Astrocyte (in vitro differentiated cells and primary cell): ENCODE measurements around the gene NRROS. TPM values are rescaled to one million over a fixed set of nuclear protein-coding genes. Genes with fewer than 3 reads are reported as not detected.

Source experiments
- DNase-seq: peaks from one replicate; pipeline ENCODE4 v3.0.0-alpha.2; 2010; ENCODE audit warnings: low read depth
- FAIRE-seq: peaks from 2 replicates; lab custom pipeline; 2011; peaks lifted over from hg19 to GRCh38; lab: Jason Lieb, UNC
- H2AFZ ChIP-seq: 2 replicates; pipeline ENCODE4 v1.6.0; 2012; ENCODE audit warnings: low read depth, low read length, inconsistent platforms
- H3K27ac ChIP-seq: 2 replicates; pipeline ENCODE4 v1.5.1; 2011; ENCODE audit warnings: low read depth, low read length, inconsistent platforms
- H3K27me3 ChIP-seq: 2 replicates; pipeline ENCODE4 v1.6.0; 2011; ENCODE audit warnings: low read length, inconsistent platforms; ENCODE audit not compliant: insufficient read depth
- H3K36me3 ChIP-seq: 2 replicates; pipeline ENCODE4 v1.5.1; 2011; ENCODE audit warnings: low read length, inconsistent platforms; ENCODE audit not compliant: insufficient read depth
- H3K4me1 ChIP-seq: 2 replicates; pipeline ENCODE4 v1.5.1; 2011; ENCODE audit warnings: low read length, inconsistent platforms; ENCODE audit not compliant: insufficient read depth
- H3K4me2 ChIP-seq: 2 replicates; pipeline ENCODE4 v1.6.0; 2012; ENCODE audit warnings: low read length, inconsistent platforms
- H3K4me3 ChIP-seq: 2 replicates; pipeline ENCODE4 v1.5.1; 2011; ENCODE audit warnings: low read depth, mild to moderate bottlenecking, low read length, inconsistent platforms; ENCODE audit not compliant: insufficient read depth
- H3K79me2 ChIP-seq: 2 replicates; pipeline ENCODE4 v1.6.0; 2012; ENCODE audit warnings: mild to moderate bottlenecking, low read length, inconsistent platforms; ENCODE audit not compliant: insufficient read depth
- H3K9ac ChIP-seq: 2 replicates; pipeline ENCODE4 v1.6.0; 2012; ENCODE audit warnings: mild to moderate bottlenecking, low read length, inconsistent platforms
- H3K9me3 ChIP-seq: 2 replicates; pipeline ENCODE4 v1.5.1; 2012; ENCODE audit warnings: low read depth, mild to moderate bottlenecking, low read length, inconsistent platforms; ENCODE audit not compliant: insufficient read depth
- H4K20me1 ChIP-seq: 2 replicates; pipeline ENCODE4 v1.6.0; 2012; ENCODE audit warnings: low read length, inconsistent platforms; ENCODE audit not compliant: insufficient read depth
- H3K27ac Mint-ChIP-seq: one replicate; pipeline ENCODE4 v1.8.0; 2021; ENCODE audit warnings: mild to moderate bottlenecking, mixed read lengths; ENCODE audit not compliant: unreplicated experiment
- H3K27me3 Mint-ChIP-seq: one replicate; pipeline ENCODE4 v1.8.0; 2021; ENCODE audit warnings: low read depth, mixed read lengths; ENCODE audit not compliant: unreplicated experiment
- H3K36me3 Mint-ChIP-seq: one replicate; pipeline ENCODE4 v1.8.0; 2021; ENCODE audit warnings: low read depth, mixed read lengths; ENCODE audit not compliant: unreplicated experiment
- H3K4me1 Mint-ChIP-seq: one replicate; pipeline ENCODE4 v1.8.0; 2021; ENCODE audit warnings: low read depth, mixed read lengths; ENCODE audit not compliant: unreplicated experiment
- H3K4me3 Mint-ChIP-seq: one replicate; pipeline ENCODE4 v1.8.0; 2021; ENCODE audit warnings: mild to moderate bottlenecking, moderate library complexity, mixed read lengths; ENCODE audit not compliant: unreplicated experiment
- H3K9me3 Mint-ChIP-seq: one replicate; pipeline ENCODE4 v1.8.0; 2021; ENCODE audit warnings: mild to moderate bottlenecking, mixed read lengths; ENCODE audit not compliant: unreplicated experiment
- EZH2 ChIP-seq: IDR thresholded peaks from 2 replicates; pipeline ENCODE4 v1.6.1; 2012; ENCODE audit warnings: mild to moderate bottlenecking, low read length, inconsistent platforms; ENCODE audit not compliant: insufficient read depth
- total RNA-seq: library from RNA; stranded (reverse); gene quantifications from 2 replicates; pipeline ENCODE4 v1.2.1, GENCODE V29; 2021
- TF ChIP-seq, protein P1 (sequence below): IDR thresholded peaks from 2 replicates; pipeline ENCODE4 v1.5.1; 2011; ENCODE audit warnings: low read depth, mild to moderate bottlenecking, inconsistent platforms, low read length, moderate library complexity; ENCODE audit not compliant: insufficient read depth

The NRROS gene
- total RNA-seq, 1 donor from 2014 or later, result not detected

DNA sequence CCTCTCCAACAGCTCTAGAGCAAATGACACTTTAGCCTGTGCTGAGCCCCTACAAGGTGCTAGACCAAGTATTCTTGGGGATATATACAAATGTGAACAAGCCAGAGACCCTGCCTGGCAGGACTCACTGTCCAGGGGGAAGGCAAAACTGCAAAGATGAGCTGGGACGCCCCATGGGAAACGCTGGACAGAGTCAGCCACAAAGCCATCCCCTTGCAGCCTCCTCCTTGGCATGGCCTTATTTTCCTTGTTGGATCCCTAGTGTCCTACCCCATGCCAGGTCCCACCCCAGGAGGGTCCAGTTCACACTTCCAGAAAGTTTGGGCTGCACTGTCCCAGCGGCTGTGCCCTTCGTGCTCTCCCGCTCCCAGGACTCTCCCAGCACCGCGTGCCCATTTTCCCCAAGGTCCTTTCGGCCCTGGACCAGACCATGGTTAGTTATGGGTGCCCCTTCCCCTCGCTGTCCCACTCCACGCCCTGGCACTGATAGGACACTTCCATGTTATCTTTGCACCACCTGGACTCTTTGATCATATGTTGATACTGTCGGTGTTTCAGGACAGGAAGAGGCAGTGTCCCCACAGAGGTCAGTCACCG, 5.8 kb upstream of the NRROS start:
- H2AFZ ChIP-seq, result no peak overlapping the region
- no peaks in the 10 kb centered on the region for H3K79me2 ChIP-seq
- Mint-ChIP-seq H3K27ac (no peak overlapping the region), H3K9me3 (no peaks in the 10 kb centered on the region), H3K36me3 (no peaks in the 10 kb centered on the region), H3K4me1 (peaks cover 7% of the 10 kb centered on the region), H3K27me3 (peaks cover 20% of the 10 kb centered on the region), H3K4me3 (peak overlapping the region; percentile 79)
- H3K4me2 ChIP-seq, result no peak overlapping the region
- H4K20me1 ChIP-seq, result no peaks in the 10 kb centered on the region
- peaks cover 10% of the 10 kb centered on the region for H3K4me1 ChIP-seq
- TF ChIP-seq EZH2, result no peak
- TF ChIP-seq, protein P1, sequence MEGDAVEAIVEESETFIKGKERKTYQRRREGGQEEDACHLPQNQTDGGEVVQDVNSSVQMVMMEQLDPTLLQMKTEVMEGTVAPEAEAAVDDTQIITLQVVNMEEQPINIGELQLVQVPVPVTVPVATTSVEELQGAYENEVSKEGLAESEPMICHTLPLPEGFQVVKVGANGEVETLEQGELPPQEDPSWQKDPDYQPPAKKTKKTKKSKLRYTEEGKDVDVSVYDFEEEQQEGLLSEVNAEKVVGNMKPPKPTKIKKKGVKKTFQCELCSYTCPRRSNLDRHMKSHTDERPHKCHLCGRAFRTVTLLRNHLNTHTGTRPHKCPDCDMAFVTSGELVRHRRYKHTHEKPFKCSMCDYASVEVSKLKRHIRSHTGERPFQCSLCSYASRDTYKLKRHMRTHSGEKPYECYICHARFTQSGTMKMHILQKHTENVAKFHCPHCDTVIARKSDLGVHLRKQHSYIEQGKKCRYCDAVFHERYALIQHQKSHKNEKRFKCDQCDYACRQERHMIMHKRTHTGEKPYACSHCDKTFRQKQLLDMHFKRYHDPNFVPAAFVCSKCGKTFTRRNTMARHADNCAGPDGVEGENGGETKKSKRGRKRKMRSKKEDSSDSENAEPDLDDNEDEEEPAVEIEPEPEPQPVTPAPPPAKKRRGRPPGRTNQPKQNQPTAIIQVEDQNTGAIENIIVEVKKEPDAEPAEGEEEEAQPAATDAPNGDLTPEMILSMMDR, result no peak
- no peak overlapping the region for H3K27ac ChIP-seq
- DNase-seq (no peak), FAIRE-seq (no peak)
- H3K4me3 ChIP-seq, result no peak overlapping the region
- H3K36me3 ChIP-seq, result no peaks in the 10 kb centered on the region
- H3K9ac ChIP-seq, result no peak overlapping the region
- H3K9me3 ChIP-seq, result no peaks in the 10 kb centered on the region
- H3K27me3 ChIP-seq, result peaks cover 10% of the 10 kb centered on the region

DNA sequence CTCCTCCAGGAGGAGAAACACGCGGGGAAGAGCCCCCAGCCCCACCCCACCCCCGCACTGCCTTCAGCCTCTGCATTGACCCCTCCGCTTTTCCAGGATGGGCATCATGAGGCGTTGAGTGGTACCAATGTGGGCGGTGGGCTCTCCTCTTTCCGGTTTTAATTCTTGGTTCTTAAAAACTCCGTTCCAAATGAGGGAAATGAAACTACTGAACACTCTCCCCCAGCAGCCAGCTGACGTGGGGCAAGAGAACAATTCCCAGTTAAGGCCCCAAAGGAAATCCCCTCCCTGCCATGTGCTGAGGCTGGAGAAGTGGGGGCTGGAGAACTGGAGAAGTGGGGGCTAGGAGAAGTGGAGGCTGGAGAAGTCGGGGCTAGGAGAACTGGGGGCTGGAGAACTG, 5.3 kb upstream of the NRROS start:
- Mint-ChIP-seq H3K27ac (no peak overlapping the region), H3K27me3 (peaks cover 26% of the 10 kb centered on the region), H3K4me3 (no peak overlapping the region), H3K4me1 (peaks cover 7% of the 10 kb centered on the region), H3K9me3 (peaks cover 2% of the 10 kb centered on the region), H3K36me3 (no peaks in the 10 kb centered on the region)
- Histone ChIP-seq H3K4me3 (no peak overlapping the region), H3K4me1 (peaks cover 12% of the 10 kb centered on the region), H3K79me2 (no peaks in the 10 kb centered on the region), H3K9ac (no peak overlapping the region), H2AFZ (no peak overlapping the region), H4K20me1 (no peaks in the 10 kb centered on the region), H3K9me3 (no peaks in the 10 kb centered on the region), H3K27ac (no peak overlapping the region), H3K4me2 (no peak overlapping the region), H3K36me3 (no peaks in the 10 kb centered on the region), H3K27me3 (peaks cover 15% of the 10 kb centered on the region)
- FAIRE-seq (no peak), DNase-seq (no peak)
- no peak for TF ChIP-seq EZH2
- TF ChIP-seq, protein P1, result no peak

- no peak for FAIRE-seq
- H3K9me3 Mint-ChIP-seq, result peaks cover 2% of the 10 kb centered on the region
- Histone ChIP-seq H2AFZ (no peak overlapping the region), H3K27ac (no peak overlapping the region), H3K4me2 (no peak overlapping the region), H3K9ac (no peak overlapping the region), H4K20me1 (no peaks in the 10 kb centered on the region), H3K79me2 (no peaks in the 10 kb centered on the region), H3K9me3 (no peaks in the 10 kb centered on the region), H3K27me3 (peaks cover 19% of the 10 kb centered on the region), H3K4me1 (peaks cover 15% of the 10 kb centered on the region), H3K4me3 (no peak overlapping the region), H3K36me3 (no peaks in the 10 kb centered on the region)
- no peak overlapping the region for H3K27ac Mint-ChIP-seq
- DNase-seq, result no peak
- H3K4me3 Mint-ChIP-seq, result no peak overlapping the region
- peaks cover 27% of the 10 kb centered on the region for H3K27me3 Mint-ChIP-seq
- H3K36me3 Mint-ChIP-seq, result no peaks in the 10 kb centered on the region
- TF ChIP-seq, protein P1, result no peak
- no peak for TF ChIP-seq EZH2
- peaks cover 7% of the 10 kb centered on the region for H3K4me1 Mint-ChIP-seq
These were observed 4.7 kb upstream of the NRROS start for GRCh38 chr3:196634829-196635228.
